KMS-11 (cell line): ENCODE data around the gene PRF1.

Experiments
- H2AFZ ChIP-seq: fragments of 200-600 bp; sonication (generic); 2 replicates; pipeline ENCODE4 v1.6.1; 2016; ENCODE audit warnings: antibody characterized with exemption, mixed run types, low read depth
- H3K27ac ChIP-seq: fragments of 200-600 bp; sonication (generic); 2 replicates; pipeline ENCODE4 v1.6.1; 2016; ENCODE audit warnings: mild to moderate bottlenecking, mixed run types
- H3K27me3 ChIP-seq: fragments of 200-600 bp; sonication (generic); 2 replicates; pipeline ENCODE4 v1.6.1; 2017; ENCODE audit warnings: mild to moderate bottlenecking, low read depth, mixed run types, moderate library complexity; ENCODE audit not compliant: insufficient read depth
- H3K36me3 ChIP-seq: fragments of 200-600 bp; sonication (generic); 2 replicates; pipeline ENCODE4 v1.6.1; 2017; ENCODE audit warnings: mild to moderate bottlenecking, mixed run types; ENCODE audit not compliant: insufficient read depth
- H3K4me1 ChIP-seq: fragments of 200-600 bp; sonication (generic); 2 replicates; pipeline ENCODE4 v1.6.1; 2016; ENCODE audit warnings: mild to moderate bottlenecking, low read depth, mixed run types; ENCODE audit not compliant: poor library complexity, severe bottlenecking
- H3K4me2 ChIP-seq: fragments of 200-600 bp; sonication (generic); 2 replicates; pipeline ENCODE4 v1.7.0; 2016; ENCODE audit warnings: mild to moderate bottlenecking, mixed run types
- H3K4me3 ChIP-seq: fragments of 200-600 bp; sonication (generic); IDR thresholded peaks from 2 replicates; pipeline ENCODE4 v1.6.1; 2017; ENCODE audit warnings: low read depth, low read length, mixed read lengths; ENCODE audit not compliant: insufficient read depth
- H3K79me2 ChIP-seq: fragments of 200-600 bp; sonication (generic); 2 replicates; pipeline ENCODE4 v1.6.1; 2016; ENCODE audit warnings: low read depth, mixed run types; ENCODE audit not compliant: insufficient read depth
- H3K9ac ChIP-seq: fragments of 200-600 bp; sonication (generic); 2 replicates; pipeline ENCODE4 v1.6.1; 2016; ENCODE audit warnings: mild to moderate bottlenecking, mixed run types
- H4K20me1 ChIP-seq: fragments of 200-600 bp; sonication (generic); 2 replicates; pipeline ENCODE4 v1.6.1; 2016; ENCODE audit warnings: mild to moderate bottlenecking, mixed run types; ENCODE audit not compliant: insufficient read depth
- TF ChIP-seq, protein P1 (sequence below): fragments of 200-600 bp; sonication (generic); conservative IDR thresholded peaks from 2 replicates; pipeline ENCODE4 v1.6.1; 2017; ENCODE audit warnings: low read depth, mild to moderate bottlenecking, antibody characterized with exemption, low read length, moderate library complexity, mixed read lengths

The PRF1 gene

DNA sequence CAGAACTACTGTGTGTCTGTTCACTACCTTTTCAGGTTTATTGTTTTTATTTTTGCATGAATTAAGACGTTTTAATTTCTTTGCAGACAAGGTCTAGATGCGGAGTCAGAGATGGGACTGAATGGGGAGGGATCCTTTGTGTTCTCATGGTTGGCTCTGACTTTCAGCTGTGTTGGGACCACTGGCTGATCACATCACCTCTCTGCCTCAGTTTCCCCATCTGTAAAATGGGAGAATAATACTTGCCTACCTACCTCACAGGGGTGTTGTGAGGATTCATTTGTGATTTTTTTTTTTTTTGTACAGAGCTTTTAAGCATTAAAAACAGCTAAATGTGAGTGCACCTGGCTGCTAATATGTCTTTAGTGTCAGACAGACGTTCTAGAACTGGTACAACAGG is 34.4 kb downstream of the PRF1 start:
- TF ChIP-seq, protein P1, sequence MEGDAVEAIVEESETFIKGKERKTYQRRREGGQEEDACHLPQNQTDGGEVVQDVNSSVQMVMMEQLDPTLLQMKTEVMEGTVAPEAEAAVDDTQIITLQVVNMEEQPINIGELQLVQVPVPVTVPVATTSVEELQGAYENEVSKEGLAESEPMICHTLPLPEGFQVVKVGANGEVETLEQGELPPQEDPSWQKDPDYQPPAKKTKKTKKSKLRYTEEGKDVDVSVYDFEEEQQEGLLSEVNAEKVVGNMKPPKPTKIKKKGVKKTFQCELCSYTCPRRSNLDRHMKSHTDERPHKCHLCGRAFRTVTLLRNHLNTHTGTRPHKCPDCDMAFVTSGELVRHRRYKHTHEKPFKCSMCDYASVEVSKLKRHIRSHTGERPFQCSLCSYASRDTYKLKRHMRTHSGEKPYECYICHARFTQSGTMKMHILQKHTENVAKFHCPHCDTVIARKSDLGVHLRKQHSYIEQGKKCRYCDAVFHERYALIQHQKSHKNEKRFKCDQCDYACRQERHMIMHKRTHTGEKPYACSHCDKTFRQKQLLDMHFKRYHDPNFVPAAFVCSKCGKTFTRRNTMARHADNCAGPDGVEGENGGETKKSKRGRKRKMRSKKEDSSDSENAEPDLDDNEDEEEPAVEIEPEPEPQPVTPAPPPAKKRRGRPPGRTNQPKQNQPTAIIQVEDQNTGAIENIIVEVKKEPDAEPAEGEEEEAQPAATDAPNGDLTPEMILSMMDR, result no peak
- H3K27ac ChIP-seq, result no peak overlapping the region
- H3K9ac ChIP-seq, result no peak overlapping the region
- no peak overlapping the region for H2AFZ ChIP-seq
- no peaks in the 10 kb centered on the region for H3K79me2 ChIP-seq
- no peaks in the 10 kb centered on the region for H3K27me3 ChIP-seq
- H4K20me1 ChIP-seq, result no peaks in the 10 kb centered on the region
- H3K4me3 ChIP-seq, result no peak overlapping the region
- H3K36me3 ChIP-seq, result no peaks in the 10 kb centered on the region
- H3K4me2 ChIP-seq, result no peak overlapping the region
- no peaks in the 10 kb centered on the region for H3K4me1 ChIP-seq

GRCh38 chr10:70567603-70568002 is 34.9 kb downstream of the PRF1 start:
- no peak overlapping the region for H3K9ac ChIP-seq
- no peaks in the 10 kb centered on the region for H4K20me1 ChIP-seq
- H3K36me3 ChIP-seq, result no peaks in the 10 kb centered on the region
- H3K4me3 ChIP-seq, result no peak overlapping the region
- H3K27ac ChIP-seq, result no peak overlapping the region
- no peak overlapping the region for H2AFZ ChIP-seq
- H3K4me2 ChIP-seq, result no peak overlapping the region
- H3K4me1 ChIP-seq, result no peaks in the 10 kb centered on the region
- H3K79me2 ChIP-seq, result no peaks in the 10 kb centered on the region
- TF ChIP-seq, protein P1, result no peak
- H3K27me3 ChIP-seq, result no peaks in the 10 kb centered on the region

- H3K27me3 ChIP-seq, result no peaks in the 10 kb centered on the region
- no peaks in the 10 kb centered on the region for H3K79me2 ChIP-seq
- no peaks in the 10 kb centered on the region for H3K4me1 ChIP-seq
- H2AFZ ChIP-seq, result no peak overlapping the region
- H3K36me3 ChIP-seq, result no peaks in the 10 kb centered on the region
- H3K4me3 ChIP-seq, result no peak overlapping the region
- TF ChIP-seq, protein P1, result no peak
- H4K20me1 ChIP-seq, result no peaks in the 10 kb centered on the region
- H3K27ac ChIP-seq, result no peak overlapping the region
- no peak overlapping the region for H3K9ac ChIP-seq
- no peak overlapping the region for H3K4me2 ChIP-seq
These were observed 35.8 kb downstream of the PRF1 start for GRCh38 chr10:70566515-70567290.

GRCh38 chr10:70565556-70566514 is 36.7 kb downstream of the PRF1 start:
- TF ChIP-seq, protein P1, result no peak
- Histone ChIP-seq H3K79me2 (no peaks in the 10 kb centered on the region), H2AFZ (no peak overlapping the region), H4K20me1 (no peaks in the 10 kb centered on the region), H3K4me3 (no peak overlapping the region), H3K4me1 (no peaks in the 10 kb centered on the region), H3K9ac (no peak overlapping the region), H3K27me3 (no peaks in the 10 kb centered on the region; the same call in 1 of the 2 replicates), H3K27ac (no peak overlapping the region), H3K4me2 (no peak overlapping the region), H3K36me3 (no peaks in the 10 kb centered on the region)
